ENCODE measurements around the gene PPP1R13B.

The PPP1R13B gene

DNA sequence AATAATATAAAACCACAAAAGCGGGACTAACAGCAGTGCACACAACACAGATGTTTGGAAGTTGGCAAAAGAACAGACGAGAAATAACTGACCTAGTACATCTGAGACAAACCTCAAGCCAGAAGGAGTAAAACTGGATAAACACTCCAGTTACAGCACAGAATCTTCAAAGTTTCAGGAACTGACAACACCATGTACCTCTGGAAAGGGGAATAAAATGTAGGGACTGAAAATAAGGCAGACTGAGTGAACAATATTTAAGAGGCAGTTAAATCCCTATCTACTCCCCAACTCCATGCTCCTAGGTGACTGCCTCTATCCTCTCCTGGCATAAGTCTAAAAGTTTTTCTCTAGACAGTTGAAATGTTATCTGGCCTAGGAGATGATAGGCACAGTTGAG, 73.9 kb downstream of the PPP1R13B start:
- DNase-seq = no peak

- DNase-seq = no peak
Observed at GRCh38 chr14:103772078-103772712, 75.2 kb downstream of the PPP1R13B start.

GRCh38 chr14:103770902-103771301, 76.5 kb downstream of the PPP1R13B start:
- DNase-seq = no peak

DNA sequence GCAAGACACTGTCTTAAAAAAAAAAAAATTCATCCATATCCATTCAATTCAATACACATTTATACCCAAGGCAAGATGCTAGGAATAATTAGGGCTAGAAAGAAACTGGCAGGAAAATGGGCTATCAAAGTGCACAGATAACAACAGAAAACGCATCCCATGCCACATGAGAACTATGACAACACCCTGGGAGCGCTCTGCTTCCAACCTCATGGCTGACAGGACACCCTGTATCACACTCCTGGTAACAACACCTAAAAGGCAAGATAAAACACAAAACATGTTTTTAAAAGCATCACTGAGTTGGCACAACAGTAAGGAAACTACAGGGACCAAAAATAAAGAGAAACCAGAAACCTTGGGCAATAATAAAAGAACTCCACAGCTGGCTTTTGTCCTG, 76.9 kb downstream of the PPP1R13B start:
- DNase-seq = no peak

GRCh38 chr14:103767336-103767894, 80.0 kb downstream of the PPP1R13B start:
- no peak for DNase-seq

- DNase-seq = no peak
Observed at GRCh38 chr14:103765526-103765925, 81.8 kb downstream of the PPP1R13B start.

GRCh38 chr14:103763730-103764488, 83.5 kb downstream of the PPP1R13B start:
- DNase-seq = no peak

- no peak for DNase-seq
Observed at GRCh38 chr14:103762541-103762940, 84.8 kb downstream of the PPP1R13B start.

GRCh38 chr14:103762036-103762435, 85.3 kb downstream of the PPP1R13B start:
- peak; percentile 25 for DNase-seq

DNA sequence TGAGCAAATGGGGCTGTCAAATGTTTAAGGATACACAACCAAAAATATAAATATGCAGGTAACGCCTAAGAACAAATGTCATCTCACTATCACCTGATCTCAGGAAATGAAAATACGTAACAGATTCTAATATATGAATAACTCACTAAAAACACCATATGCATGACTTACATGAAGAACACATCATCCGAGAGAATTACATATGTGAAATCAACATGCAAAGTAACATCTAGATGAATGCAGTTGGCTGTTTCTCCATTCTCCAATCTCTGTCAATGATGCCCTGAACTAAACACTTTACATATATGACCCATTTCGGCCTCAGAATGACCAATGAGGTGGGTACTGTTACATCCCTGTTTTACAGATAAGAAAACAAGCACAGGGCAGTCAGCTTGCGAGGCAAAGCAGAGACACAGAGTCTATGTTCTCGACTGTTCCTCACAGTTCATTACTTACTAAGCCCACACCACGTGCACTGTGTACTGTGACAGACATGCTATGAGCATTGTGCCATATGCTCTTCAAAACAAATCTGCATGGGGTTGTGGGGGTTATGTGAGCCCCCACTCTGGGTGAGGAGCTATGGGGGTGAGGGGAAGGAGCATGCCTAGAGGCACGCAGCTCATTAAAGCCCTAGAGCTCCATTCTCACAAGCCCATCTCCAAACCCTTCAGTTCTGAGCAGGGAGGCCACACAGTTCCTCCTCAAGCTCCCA, 89.2 kb downstream of the PPP1R13B start:
- DNase-seq = no peak

- no peak for DNase-seq
Observed at GRCh38 chr14:103755060-103755459, 92.3 kb downstream of the PPP1R13B start.

GRCh38 chr14:103753774-103754173, 93.6 kb downstream of the PPP1R13B start:
- DNase-seq = no peak

DNA sequence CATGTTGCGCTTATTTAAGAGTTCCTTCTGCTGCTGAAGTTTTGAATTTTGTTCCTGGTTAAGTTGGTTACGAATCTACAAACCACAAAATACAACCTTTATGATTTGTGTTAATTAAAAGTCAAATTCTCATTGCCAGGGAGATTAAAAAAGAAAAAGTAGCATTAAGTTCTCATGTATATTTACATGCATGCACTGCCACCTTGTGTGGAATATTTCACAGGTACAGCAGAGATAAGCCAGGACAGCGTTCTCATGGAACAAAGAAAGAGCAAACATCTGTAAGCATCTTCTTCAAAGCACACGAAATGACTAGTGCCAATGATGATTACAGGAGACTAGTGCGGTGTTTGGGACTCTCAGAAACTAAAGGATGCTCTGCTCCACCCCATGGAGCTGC, 97.5 kb downstream of the PPP1R13B start:
- DNase-seq = no peak

DNA sequence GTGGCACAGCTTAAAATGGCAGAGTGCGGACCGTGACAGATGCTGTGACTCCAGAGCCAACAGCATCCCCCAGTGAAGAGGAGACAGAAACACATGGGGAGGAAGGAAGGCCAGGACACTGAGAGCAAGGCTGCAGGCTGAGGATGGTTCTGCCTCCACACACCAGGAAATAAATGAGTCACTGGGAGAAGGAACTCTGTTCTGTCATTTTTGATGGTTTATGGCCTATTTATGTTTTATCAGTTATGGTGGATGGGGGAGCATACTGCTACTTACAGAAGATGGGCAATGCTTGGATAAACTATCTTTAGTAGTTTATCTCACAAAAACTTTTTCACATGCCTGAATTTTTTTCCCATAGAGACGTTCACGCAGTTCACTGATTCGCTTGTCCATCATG, 97.9 kb downstream of the PPP1R13B start:
- DNase-seq = peak; percentile 30

DNA sequence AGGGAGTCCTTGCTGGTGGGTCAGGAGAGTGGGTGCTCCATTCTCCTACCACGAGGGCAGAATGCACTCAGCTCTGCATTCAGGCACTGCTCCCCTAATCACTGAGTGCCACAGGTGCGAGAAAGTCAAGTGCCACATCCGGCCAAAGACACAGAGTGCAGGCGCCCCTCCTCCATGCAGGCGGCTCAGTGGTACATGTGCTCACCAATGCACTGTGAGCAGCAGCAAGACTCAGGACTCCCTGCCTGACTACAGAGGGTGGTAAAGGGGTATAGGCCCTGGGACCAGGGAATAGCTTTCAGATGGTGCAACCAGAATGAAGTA, 98.9 kb downstream of the PPP1R13B start:
- DNase-seq = no peak

DNA sequence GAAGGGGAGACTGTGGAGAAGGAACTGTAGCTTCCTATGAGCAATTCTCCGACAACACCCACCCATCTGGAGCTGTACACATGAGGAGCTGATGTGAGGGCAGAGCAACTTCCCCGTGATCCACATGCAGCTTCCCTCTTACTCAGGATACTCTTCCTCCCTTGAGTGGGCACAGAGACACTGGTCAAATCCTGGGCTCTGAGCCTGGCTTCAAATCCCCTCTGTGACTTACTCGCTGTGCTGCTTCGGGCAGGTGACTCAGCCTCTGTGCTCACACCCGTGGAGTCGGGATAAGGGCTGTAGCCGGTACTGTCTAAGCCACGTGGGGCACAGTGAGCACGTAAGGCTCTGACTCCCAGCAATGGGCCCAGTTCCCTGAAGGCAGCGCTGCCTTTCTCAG, 100.7 kb downstream of the PPP1R13B start:
- peak; percentile 55 for DNase-seq

DNA sequence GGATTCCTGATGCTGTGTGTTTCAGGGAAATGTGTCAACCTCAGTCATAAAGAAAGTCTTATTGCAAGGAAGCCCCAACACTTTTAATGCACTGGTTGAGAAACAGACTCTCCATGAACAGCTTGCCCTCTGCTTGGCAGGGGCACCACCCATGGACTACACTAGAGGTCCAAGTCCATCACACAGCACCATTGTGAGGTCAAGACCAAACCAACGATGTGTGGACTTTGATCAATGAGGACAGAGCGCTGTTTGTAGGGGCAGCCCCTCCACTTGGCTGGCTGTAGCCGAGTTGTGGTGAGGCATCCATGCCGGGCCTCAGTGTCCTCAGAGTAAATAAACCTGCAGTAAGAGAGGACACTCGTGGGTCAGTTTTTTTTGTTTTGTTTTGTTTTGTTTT, 102.0 kb downstream of the PPP1R13B start:
- no peak for DNase-seq

DNA sequence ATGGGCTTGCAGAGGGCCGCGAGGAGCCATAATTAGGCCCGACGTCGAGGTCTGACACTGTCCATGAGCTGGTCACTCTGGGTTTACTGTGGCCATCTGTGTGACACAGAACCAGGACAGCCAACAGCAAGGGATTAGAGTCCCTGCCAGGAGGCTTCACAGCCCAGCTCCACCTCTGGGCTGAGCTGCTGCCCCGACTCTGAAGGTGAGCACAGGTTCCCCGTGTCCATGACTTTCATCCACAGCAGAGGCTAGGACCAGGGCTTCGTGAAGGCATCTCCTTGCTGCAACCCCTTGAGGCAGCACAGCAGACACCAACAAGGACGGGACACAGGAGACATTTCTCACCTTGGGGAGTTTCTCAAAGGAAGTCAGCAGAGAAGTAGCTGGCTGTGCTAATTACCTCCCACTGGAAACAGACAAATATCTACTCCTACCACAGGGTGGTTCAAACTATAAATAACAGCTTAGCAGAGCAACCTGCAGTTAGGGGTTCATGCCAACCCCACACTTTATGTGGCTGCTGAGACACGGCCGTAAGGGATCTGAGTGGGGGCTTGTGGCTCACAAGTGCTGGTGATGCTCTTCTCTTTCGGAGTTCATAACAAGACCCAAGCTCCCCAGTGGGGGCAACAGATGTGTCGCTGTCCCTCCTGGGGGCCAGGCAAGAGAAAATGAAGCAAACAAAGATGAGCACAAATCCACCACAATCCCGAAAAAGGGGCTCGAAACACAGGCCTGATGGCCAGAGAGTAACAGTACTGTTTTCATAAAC, 102.6 kb downstream of the PPP1R13B start:
- DNase-seq = no peak

GRCh38 chr14:103743691-103744090, 103.7 kb downstream of the PPP1R13B start:
- DNase-seq = no peak

GRCh38 chr14:103742499-103743255, 104.7 kb downstream of the PPP1R13B start:
- no peak for DNase-seq

DNA sequence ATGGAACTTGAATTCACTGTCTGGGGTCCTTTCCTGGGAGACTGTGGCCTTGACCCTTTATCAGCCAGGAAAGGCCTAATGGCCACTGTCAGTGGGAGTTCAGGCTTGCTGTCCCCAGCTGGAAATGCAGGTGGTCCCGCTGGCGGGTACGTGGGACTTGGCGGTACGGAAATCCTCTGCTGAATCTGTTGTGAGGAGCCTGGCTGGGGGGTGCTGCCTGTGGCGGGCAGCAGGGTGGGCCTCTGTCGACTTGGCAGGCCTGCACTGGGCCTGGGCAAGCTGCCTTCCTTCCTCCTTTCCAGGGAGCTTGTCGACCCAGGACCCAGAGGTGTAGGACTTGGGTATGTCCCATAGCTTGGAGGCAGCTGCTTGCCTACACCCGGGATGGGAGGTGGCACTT, 105.5 kb downstream of the PPP1R13B start:
- DNase-seq = no peak

DNA sequence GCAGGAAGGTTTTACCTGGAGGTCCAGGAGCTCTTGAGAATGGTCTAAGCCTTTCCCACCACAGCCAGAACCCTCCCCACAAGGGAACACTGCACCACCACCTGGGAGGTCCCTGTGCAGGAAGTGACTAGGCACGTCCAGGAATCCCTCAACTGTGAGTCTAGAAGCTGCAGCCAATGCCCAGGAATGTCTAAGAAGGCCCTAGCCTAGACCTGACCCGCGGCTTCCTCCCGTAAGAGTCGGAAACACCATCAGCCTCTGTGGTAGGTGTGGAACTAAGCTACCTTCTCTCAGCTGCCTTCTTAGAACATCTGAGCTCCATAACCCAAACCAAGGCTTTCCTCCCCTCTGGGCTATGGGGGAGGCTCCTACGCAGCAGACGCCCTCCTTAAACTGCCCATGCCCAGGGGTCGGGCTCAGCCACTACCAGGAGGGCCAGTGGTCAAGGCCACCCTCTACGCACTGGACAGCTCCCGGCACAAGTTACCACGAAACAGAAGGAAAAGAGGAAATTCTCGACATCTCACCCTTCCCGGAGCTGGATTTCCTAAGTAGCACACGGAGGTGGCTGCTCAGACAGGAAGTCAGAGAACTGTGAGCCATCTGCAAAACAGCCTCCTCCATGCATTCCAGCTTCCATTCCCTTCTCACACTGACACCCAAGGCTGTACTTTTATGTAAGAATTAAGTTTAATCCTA, 106.2 kb downstream of the PPP1R13B start:
- peak; percentile 72 for DNase-seq

Measured in fibroblast of skin of right biceps (primary cell).